Stomach (tissue), 9 donors: ENCODE data around the gene PFKM. TPM values are rescaled to one million over a fixed set of nuclear protein-coding genes. Genes with fewer than 3 reads are reported as not detected.
"Not testable (repeated sequence)": the region's sequence is repeated elsewhere in the genome, so short reads cannot be mapped to it uniquely, and the experiment has no call there.

Source experiments
- DNase-seq, 2 donors: peaks; one replicate each; pipeline versions ENCODE4 v3.0.0 to v3.0.0-alpha.2; 2013 to 2019
- H3K27ac ChIP-seq, 5 donors: fragments of 200-600 bp in 4 of 5; sonication (generic) in 4 of 5; one replicate each; pipeline ENCODE4 v1.5.1; 2013 to 2019; ENCODE audit warnings: mild to moderate bottlenecking in 1 of 5, moderate library complexity in 1 of 5
- H3K27me3 ChIP-seq, 3 donors: fragments of 200-600 bp; sonication (generic); one replicate each; pipeline ENCODE4 v1.5.1; 2017 to 2019; ENCODE audit warnings: mixed run types in 1 of 3
- H3K36me3 ChIP-seq, 4 donors: fragments of 200-600 bp; sonication (generic); 1 replicate in 3 of 4; 2 replicates in 1 of 4; pipeline ENCODE4 v1.5.1; 2016 to 2019
- H3K4me1 ChIP-seq, 4 donors: fragments of 200-600 bp; sonication (generic); one replicate each; pipeline ENCODE4 v1.5.1; 2016 to 2019
- H3K4me3 ChIP-seq, 4 donors: fragments of 200-600 bp; sonication (generic) in 3 of 4; one replicate each; pipeline ENCODE4 v1.5.1; 2016 to 2019; ENCODE audit warnings: mild to moderate bottlenecking in 1 of 4
- H3K9me3 ChIP-seq, 4 donors: fragments of 200-600 bp; sonication (generic); one replicate each; pipeline ENCODE4 v1.5.1; 2016 to 2019
- CTCF ChIP-seq, 7 experiments: fragments of 450-650 bp in 4 of 7; fragments of 200-600 bp in 3 of 7; sonication (generic) in 3 of 7; IDR thresholded peaks; one replicate each; pipeline ENCODE4 v1.5.1; 2016 to 2019; ENCODE audit warnings: antibody characterized with exemption in 7 of 7, control low read depth in 2 of 7, mild to moderate bottlenecking in 1 of 7
- EP300 ChIP-seq: sonication (generic); formaldehyde crosslinking; IDR thresholded peaks from one replicate; pipeline ENCODE4 v1.6.1; 2017; ENCODE audit warnings: antibody characterized with exemption
- POLR2A ChIP-seq, 4 donors: fragments of 450-650 bp; IDR thresholded peaks; one replicate each; pipeline ENCODE4 v1.6.1; 2016; ENCODE audit warnings: antibody characterized with exemption in 4 of 4, control low read depth in 2 of 4, mild to moderate bottlenecking in 1 of 4, moderate library complexity in 1 of 4
- POLR2AphosphoS5 ChIP-seq, 3 donors: sonication (generic); formaldehyde crosslinking; IDR thresholded peaks; one replicate each; pipeline ENCODE4 v1.6.1; 2016; ENCODE audit warnings: antibody characterized with exemption in 3 of 3
- WGBS, 5 donors: extraction: QIAGEN DNeasy Blood & Tissue Kit in 3 of 5; methylation state at CpG; one replicate each; pipeline versions ENCODE4 v1.1.5 to v1.1.7; 2013 to 2018; 5-methylcytosine and 5-hydroxymethylcytosine counted together
- intact Hi-C: fragments of 100-400 bp; cut with DNase I; formaldehyde crosslinking; loops from one replicate; pipeline ENCODE4 v1.15.1; 2023; ENCODE audit warnings: low total_unique reads
- polyA plus RNA-seq, 3 donors: library from polyadenylated mRNA; stranded (reverse); fragments of 200-250 nt; gene quantifications; one replicate each; pipeline ENCODE4 v1.2.3, GENCODE V29; 2013
- total RNA-seq, 5 donors: library from RNA; depleted of rRNA; stranded (reverse); fragments of >200 nt; gene quantifications; one replicate each; pipeline versions ENCODE4 v1.1.0 to v1.2.3, GENCODE V29; 2014 to 2016
- donor health status: healthy with polysubstance abuse.
- donor health status: Bipolar disorder and iron deficiency.
- donor health status: healthy.

The PFKM gene
- total and polyA plus RNA-seq, 8 donors = 9.3 to 57.1 (median 17.7) TPM

- no peak for DNase-seq
- TF ChIP-seq CTCF (IDR thresholded peaks at IDR 0.05) (no peak), POLR2A (IDR thresholded peaks at IDR 0.05) (no peak), EP300 (no peak), POLR2AphosphoS5 (IDR thresholded peaks at IDR 0.05) (no peak)
- H3K9me3 ChIP-seq = no peaks in the 10 kb centered on the region
- peaks cover 0 to 4% (median 0%) of the 10 kb centered on the region in 4 donors for H3K4me1 ChIP-seq
- intact Hi-C loops = no loop called here
- H3K4me3 ChIP-seq = no peak overlapping the region
- 50 to 58% (median 55%) methylated on average over 1 of the region's 1 CpG for WGBS, 5 donors
- H3K36me3 ChIP-seq = peaks cover 59 to 100% (median 99%) of the 10 kb centered on the region in 4 donors
- H3K27ac ChIP-seq = no peak overlapping the region
- H3K27me3 ChIP-seq = no peaks in the 10 kb centered on the region
Measured at GRCh38 chr12:48145981-48146380, 26.8 kb downstream of the PFKM start.

- Histone ChIP-seq H3K4me3 (no peak overlapping the region), H3K9me3 (no peaks in the 10 kb centered on the region), H3K27ac (no peak overlapping the region), H3K27me3 (no peaks in the 10 kb centered on the region), H3K4me1 (peaks cover under 1 to 27% (median 18%) of the 10 kb centered on the region in 4 donors), H3K36me3 (peaks cover 36 to 75% (median 72%) of the 10 kb centered on the region in 4 donors)
- TF ChIP-seq POLR2AphosphoS5 (IDR thresholded peaks at IDR 0.05) = no peak
- TF ChIP-seq POLR2A (IDR thresholded peaks at IDR 0.05) = no peak
- TF ChIP-seq EP300 = no peak
- no peak for TF ChIP-seq CTCF (IDR thresholded peaks at IDR 0.05)
- WGBS, 5 donors = 62 to 87% (median 78%) methylated on average over 2 of the region's 2 CpGs
- intact Hi-C loops = no loop called here
- DNase-seq = no peak
Measured at GRCh38 chr12:48151103-48151771, 32.1 kb downstream of the PFKM start.

- H3K9me3 ChIP-seq, intact Hi-C loops, H3K27me3 ChIP-seq, H3K27ac ChIP-seq, DNase-seq: not testable (repeated sequence)
- peaks cover 5 to 38% (median 24%) of the 10 kb centered on the region in 4 donors for H3K4me1 ChIP-seq
- peaks cover 11 to 30% (median 28%) of the 10 kb centered on the region in 4 donors for H3K36me3 ChIP-seq
- 88 to 97% (median 96%) methylated on average over 5 of the region's 5 CpGs for WGBS, 5 donors
- peak overlapping the region in 2 of 4 donors; percentile 78 to 97 for H3K4me3 ChIP-seq
Measured at GRCh38 chr12:48155786-48156185, 36.6 kb downstream of the PFKM start.

GRCh38 chr12:48156652-48157017, 37.5 kb downstream of the PFKM start:
- WGBS, 5 donors = 22 to 28% (median 27%) methylated on average over 8 of the region's 8 CpGs
- Histone ChIP-seq H3K27me3 (no peaks in the 10 kb centered on the region), H3K4me1 (peaks cover 5 to 38% (median 24%) of the 10 kb centered on the region in 4 donors), H3K4me3 (peak overlapping the region; percentile 72 to 97 (median 80)), H3K9me3 (no peaks in the 10 kb centered on the region), H3K27ac (peak overlapping the region in 4 of 5 donors; percentile 81 to 91 (median 86)), H3K36me3 (peaks cover 2 to 21% (median 19%) of the 10 kb centered on the region in 4 donors)
- DNase-seq = no peak
- no peak for TF ChIP-seq EP300
- TF ChIP-seq CTCF (IDR thresholded peaks at IDR 0.05) = no peak
- TF ChIP-seq POLR2A (IDR thresholded peaks at IDR 0.05) = no peak
- no peak for TF ChIP-seq POLR2AphosphoS5 (IDR thresholded peaks at IDR 0.05)
- intact Hi-C loops = no loop called here
